HUES6 (cell line): ENCODE results near the gene SPIB.

Experiments
- H3K27ac ChIP-seq: 2 replicates; pipeline ENCODE4 v1.7.0; 2013; ENCODE audit warnings: low read depth, mild to moderate bottlenecking, low read length, inconsistent platforms
- H3K27me3 ChIP-seq: 2 replicates; pipeline ENCODE4 v1.6.1; 2013; ENCODE audit warnings: low read length; ENCODE audit not compliant: control insufficient read depth, insufficient read depth
- H3K36me3 ChIP-seq: 2 replicates; pipeline ENCODE4 v1.6.1; 2013; ENCODE audit warnings: low read length; ENCODE audit not compliant: control insufficient read depth, insufficient read depth
- H3K4me1 ChIP-seq: 2 replicates; pipeline ENCODE4 v1.6.1; 2013; ENCODE audit warnings: low read length; ENCODE audit not compliant: control insufficient read depth, insufficient read depth
- H3K4me3 ChIP-seq: 2 replicates; pipeline ENCODE4 v1.5.1; 2013; ENCODE audit warnings: low read depth, low read length
- H3K9ac ChIP-seq: one replicate; pipeline ENCODE4 v1.6.1; 2013; ENCODE audit warnings: mild to moderate bottlenecking, low read length
- H3K9me3 ChIP-seq: 2 replicates; pipeline ENCODE4 v1.6.1; 2013; ENCODE audit warnings: low read depth, low read length; ENCODE audit not compliant: control insufficient read depth, insufficient read depth

Gene SPIB

GRCh38 chr19:50393589-50393988 lies 25.1 kb upstream of the SPIB start:
- Histone ChIP-seq H3K27me3 (no peaks in the 10 kb centered on the region), H3K27ac (no peak overlapping the region), H3K4me1 (no peaks in the 10 kb centered on the region), H3K36me3 (peaks cover 42% of the 10 kb centered on the region), H3K4me3 (no peak overlapping the region), H3K9me3 (peaks cover 5% of the 10 kb centered on the region; the same call in 1 of the 2 replicates), H3K9ac (no peak overlapping the region)

- H3K4me1 ChIP-seq = no peaks in the 10 kb centered on the region
- H3K9ac ChIP-seq = no peak overlapping the region
- peaks cover 5% of the 10 kb centered on the region; the same call in 1 of the 2 replicates for H3K9me3 ChIP-seq
- no peak overlapping the region for H3K4me3 ChIP-seq
- no peaks in the 10 kb centered on the region for H3K27me3 ChIP-seq
- no peak overlapping the region for H3K27ac ChIP-seq
- peaks cover 44% of the 10 kb centered on the region for H3K36me3 ChIP-seq
These were observed 24.7 kb upstream of the SPIB start for GRCh38 chr19:50394017-50394416.

GRCh38 chr19:50398675-50399367 lies 19.9 kb upstream of the SPIB start:
- no peak overlapping the region for H3K27ac ChIP-seq
- H3K27me3 ChIP-seq = no peaks in the 10 kb centered on the region
- peaks cover 46% of the 10 kb centered on the region for H3K36me3 ChIP-seq
- no peaks in the 10 kb centered on the region for H3K4me1 ChIP-seq
- H3K4me3 ChIP-seq = no peak overlapping the region
- no peaks in the 10 kb centered on the region for H3K9me3 ChIP-seq
- H3K9ac ChIP-seq = no peak overlapping the region

DNA sequence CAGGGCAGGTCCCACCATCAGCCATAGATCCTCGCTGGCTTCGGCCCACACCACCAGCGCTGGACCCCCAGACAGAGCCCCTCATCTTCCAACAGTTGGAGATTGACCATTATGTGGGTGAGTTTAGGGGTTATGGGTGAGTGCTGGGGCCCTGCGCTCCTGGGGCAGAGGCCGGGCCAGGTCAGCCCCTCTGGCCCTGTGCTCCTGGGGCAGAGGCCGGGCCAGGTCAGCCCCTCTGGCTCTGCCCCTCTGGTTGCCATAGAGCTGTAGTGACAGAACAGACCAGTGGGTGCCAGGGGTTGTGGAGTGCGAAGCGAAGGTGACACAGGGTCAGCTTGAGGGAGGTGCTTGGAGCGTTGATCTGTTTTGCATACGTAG lies 19.4 kb upstream of the SPIB start:
- no peak overlapping the region for H3K4me3 ChIP-seq
- no peaks in the 10 kb centered on the region for H3K9me3 ChIP-seq
- H3K27ac ChIP-seq = no peak overlapping the region
- peaks cover 46% of the 10 kb centered on the region for H3K36me3 ChIP-seq
- H3K27me3 ChIP-seq = no peaks in the 10 kb centered on the region
- no peaks in the 10 kb centered on the region for H3K4me1 ChIP-seq
- no peak overlapping the region for H3K9ac ChIP-seq

- Histone ChIP-seq H3K4me1 (no peaks in the 10 kb centered on the region), H3K27ac (no peak overlapping the region), H3K36me3 (peaks cover 63% of the 10 kb centered on the region), H3K4me3 (no peak overlapping the region), H3K9ac (no peak overlapping the region), H3K27me3 (no peaks in the 10 kb centered on the region), H3K9me3 (no peaks in the 10 kb centered on the region)
These were observed 16.9 kb upstream of the SPIB start for GRCh38 chr19:50401605-50402450.

GRCh38 chr19:50402544-50403301 lies 16.0 kb upstream of the SPIB start:
- Histone ChIP-seq H3K9ac (no peak overlapping the region), H3K4me3 (no peak overlapping the region), H3K4me1 (no peaks in the 10 kb centered on the region), H3K9me3 (no peaks in the 10 kb centered on the region), H3K27me3 (no peaks in the 10 kb centered on the region), H3K36me3 (peaks cover 67% of the 10 kb centered on the region), H3K27ac (no peak overlapping the region)

GRCh38 chr19:50406156-50406820 lies 12.4 kb upstream of the SPIB start:
- H3K9ac ChIP-seq = no peak overlapping the region
- H3K27ac ChIP-seq = no peak overlapping the region
- H3K4me3 ChIP-seq = no peak overlapping the region
- no peaks in the 10 kb centered on the region for H3K9me3 ChIP-seq
- no peaks in the 10 kb centered on the region for H3K27me3 ChIP-seq
- H3K36me3 ChIP-seq = peaks cover 83% of the 10 kb centered on the region
- no peaks in the 10 kb centered on the region for H3K4me1 ChIP-seq

GRCh38 chr19:50406829-50407228 lies 11.9 kb upstream of the SPIB start:
- Histone ChIP-seq H3K9me3 (no peaks in the 10 kb centered on the region), H3K27ac (no peak overlapping the region), H3K4me1 (no peaks in the 10 kb centered on the region)

GRCh38 chr19:50409347-50409746 lies 9.4 kb upstream of the SPIB start:
- H3K9me3 ChIP-seq = no peaks in the 10 kb centered on the region
- no peaks in the 10 kb centered on the region for H3K27me3 ChIP-seq
- H3K36me3 ChIP-seq = peaks cover 78% of the 10 kb centered on the region
- no peak overlapping the region for H3K4me3 ChIP-seq
- H3K4me1 ChIP-seq = no peaks in the 10 kb centered on the region
- no peak overlapping the region for H3K9ac ChIP-seq
- H3K27ac ChIP-seq = no peak overlapping the region

More at GRCh38 chr19:50406829-50407228, 11.9 kb upstream of the SPIB start:
- Histone ChIP-seq H3K9ac (no peak overlapping the region), H3K27me3 (no peaks in the 10 kb centered on the region), H3K36me3 (peaks cover 81% of the 10 kb centered on the region), H3K4me3 (no peak overlapping the region)

DNA sequence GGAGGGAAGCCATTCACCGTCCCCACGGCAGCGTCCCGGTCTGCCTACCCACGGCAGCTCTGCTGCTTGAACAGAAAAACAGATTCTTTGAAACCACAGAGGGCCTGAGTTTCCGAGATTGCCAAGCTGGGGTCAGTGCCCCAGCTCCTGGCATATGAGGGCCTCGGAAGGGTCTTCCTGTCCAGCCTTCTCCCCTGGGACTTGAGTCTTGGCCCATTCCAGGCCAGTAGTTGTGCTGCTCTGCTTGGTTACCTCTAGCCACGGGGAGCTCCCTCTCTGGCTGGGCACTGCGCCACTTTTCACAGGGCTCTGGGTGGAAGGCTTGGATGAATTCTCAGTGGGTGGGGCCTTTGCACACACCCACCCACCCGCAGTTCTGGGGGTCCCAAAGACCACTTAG lies 8.6 kb upstream of the SPIB start:
- Histone ChIP-seq H3K9ac (no peak overlapping the region), H3K4me3 (no peak overlapping the region), H3K27ac (no peak overlapping the region), H3K4me1 (peaks cover 1% of the 10 kb centered on the region; the same call in 1 of the 2 replicates), H3K36me3 (peaks cover 76% of the 10 kb centered on the region), H3K27me3 (no peaks in the 10 kb centered on the region), H3K9me3 (no peaks in the 10 kb centered on the region)
